ENCODE measurements around the gene TUBA3D. TPM values are rescaled to one million over a fixed set of nuclear protein-coding genes. Genes with fewer than 3 reads are reported as not detected.
"Not testable (repeated sequence)": the region's sequence is repeated elsewhere in the genome, so short reads cannot be mapped to it uniquely, and the experiment has no call there.

Gene TUBA3D
- polyA plus RNA-seq, 2 of the 4 experiments (the other 2 are of a cell fraction) = not detected

DNA sequence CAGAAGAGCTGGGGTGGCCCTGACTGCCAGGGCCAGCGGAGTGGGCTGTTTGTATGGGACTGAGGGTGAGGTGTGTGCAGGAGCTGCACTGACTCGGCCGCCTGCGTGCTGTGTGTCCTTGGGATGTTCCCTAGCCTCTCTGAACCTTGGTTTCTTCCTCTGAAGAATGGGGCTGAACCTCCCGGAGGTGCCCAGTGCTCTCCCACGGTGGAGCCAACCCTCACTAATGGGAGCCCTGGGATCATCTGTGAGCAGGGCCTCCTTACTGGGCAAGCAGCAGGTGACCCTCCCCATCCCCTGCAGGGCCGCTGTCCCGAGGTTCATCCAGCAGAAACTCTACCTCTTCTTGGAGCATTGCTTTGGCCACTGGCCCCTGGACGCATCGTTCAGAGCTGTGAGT is 40.1 kb downstream of the TUBA3D start:
- ChIA-PET POLR2A (no interaction called here), CTCF (no interaction called here)
- no peak overlapping the region for H3K4me2 ChIP-seq
- WGBS (ENCODE audit: missing lambda C conversion rate) = 87% methylated on average over 8 of the region's 10 CpGs
- H3K9me3 ChIP-seq = no peaks in the 10 kb centered on the region
- no peaks in the 10 kb centered on the region for H3K4me1 ChIP-seq
- ATAC-seq (no peak; a peak in 1 of 6 replicates), DNase-seq (ENCODE audit: low read depth in 1 of 2, low spot score in 1 of 2) (no peak), FAIRE-seq (no peak)
- no peak overlapping the region for H3K4me3 ChIP-seq
- H3K27ac ChIP-seq = no peak overlapping the region
- TF ChIP-seq KDM5A (IDR thresholded peaks at IDR 0.05) (no peak), MAFK (IDR thresholded peaks at IDR 0.05; ENCODE audit: partially characterized antibody) (no peak), ZSCAN20 (CRISPR knock-in tag; IDR thresholded peaks at IDR 0.05) (no peak), POLR2A (IDR thresholded peaks at IDR 0.05; ENCODE audit: low read length) (no peak), E2F6 (IDR thresholded peaks at IDR 0.05; ENCODE audit: borderline replicate concordance, low read depth) (no peak)
- TF ChIP-seq, protein P1, sequence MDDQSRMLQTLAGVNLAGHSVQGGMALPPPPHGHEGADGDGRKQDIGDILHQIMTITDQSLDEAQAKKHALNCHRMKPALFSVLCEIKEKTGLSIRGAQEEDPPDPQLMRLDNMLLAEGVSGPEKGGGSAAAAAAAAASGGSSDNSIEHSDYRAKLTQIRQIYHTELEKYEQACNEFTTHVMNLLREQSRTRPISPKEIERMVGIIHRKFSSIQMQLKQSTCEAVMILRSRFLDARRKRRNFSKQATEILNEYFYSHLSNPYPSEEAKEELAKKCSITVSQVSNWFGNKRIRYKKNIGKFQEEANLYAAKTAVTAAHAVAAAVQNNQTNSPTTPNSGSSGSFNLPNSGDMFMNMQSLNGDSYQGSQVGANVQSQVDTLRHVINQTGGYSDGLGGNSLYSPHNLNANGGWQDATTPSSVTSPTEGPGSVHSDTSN (IDR thresholded peaks at IDR 0.05) = no peak

GRCh38 chr2:131516621-131517020 is 40.7 kb downstream of the TUBA3D start:
- CTCF ChIA-PET, H3K4me1 ChIP-seq, H3K4me3 ChIP-seq, POLR2A ChIA-PET, H3K9me3 ChIP-seq, FAIRE-seq, H3K27ac ChIP-seq, H3K4me2 ChIP-seq: not testable (repeated sequence)
- TF ChIP-seq RAD21 (conservative IDR thresholded peaks at IDR 0.05 in 1 of 2, IDR thresholded peaks at IDR 0.05 in 1 of 2) (0 out of 5 replicates have a peak, but pooled peaks of 1 of the 2 experiments have one; percentile 8), CTCF (IDR thresholded peaks at IDR 0.05) (peak; percentile 21; the same call in 1 of the 3 replicates)
- 75% methylated on average over 10 of the region's 11 CpGs for WGBS (ENCODE audit: missing lambda C conversion rate)
- peak in 1 of 2 experiments; percentile 29 for DNase-seq (ENCODE audit: low read depth in 1 of 2, low spot score in 1 of 2)
- ATAC-seq = peak; percentile 44 to 72; a peak in 4 of 6 replicates

DNA sequence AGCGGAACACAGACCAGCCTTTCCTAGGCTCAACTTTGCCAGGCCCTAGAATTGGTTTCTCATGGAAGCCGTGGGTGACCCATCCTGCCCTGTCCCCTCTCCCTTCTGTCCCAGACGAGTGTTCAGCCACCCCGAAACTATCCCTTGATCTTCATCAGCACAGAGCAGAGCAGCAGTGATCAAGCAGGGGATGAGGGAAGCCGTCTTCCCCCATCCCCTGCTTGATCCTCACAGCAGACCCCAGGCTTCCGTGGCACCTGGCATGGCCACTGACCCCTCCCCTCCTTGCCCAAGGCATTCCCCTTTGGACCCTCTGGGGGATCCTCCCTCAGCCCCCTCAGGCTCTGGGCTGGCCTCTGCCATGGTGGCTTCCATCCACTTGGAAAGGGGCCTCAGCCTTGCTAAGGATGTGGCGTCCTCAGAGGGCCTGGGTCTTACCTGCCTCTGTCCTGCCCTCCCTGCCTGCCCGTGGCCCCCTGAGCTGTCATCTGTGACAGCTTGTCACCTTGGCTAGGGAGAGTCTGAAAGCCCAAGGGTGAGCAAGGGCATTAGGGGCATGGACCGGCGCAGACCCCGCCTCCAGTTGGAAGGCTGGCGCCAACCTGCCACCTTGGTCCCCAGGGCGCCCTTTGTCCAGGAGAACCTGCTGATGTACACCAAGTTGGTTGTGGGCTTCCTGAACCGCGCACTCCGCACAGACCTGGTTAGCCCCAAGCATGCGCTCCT is 41.4 kb downstream of the TUBA3D start:
- no peak overlapping the region for H3K27ac ChIP-seq
- ChIA-PET CTCF (no interaction called here), POLR2A (no interaction called here)
- H3K4me1 ChIP-seq = no peaks in the 10 kb centered on the region
- 95% methylated on average over 14 of the region's 17 CpGs for WGBS (ENCODE audit: missing lambda C conversion rate)
- H3K4me2 ChIP-seq = no peak overlapping the region
- TF ChIP-seq RNF2 (IDR thresholded peaks at IDR 0.05; ENCODE audit: borderline replicate concordance, low read depth) = no peak
- TF ChIP-seq NR3C1 (IDR thresholded peaks at IDR 0.05) = no peak
- no peak for TF ChIP-seq FOSL2 (IDR thresholded peaks at IDR 0.05)
- TF ChIP-seq FOSL2 (CRISPR knock-in tag; IDR thresholded peaks at IDR 0.05) = no peak
- no peak for TF ChIP-seq CHD2 (IDR thresholded peaks at IDR 0.05; ENCODE audit: low read length, partially characterized antibody)
- TF ChIP-seq, protein P1 (IDR thresholded peaks at IDR 0.05) = no peak
- TF ChIP-seq, protein P2, sequence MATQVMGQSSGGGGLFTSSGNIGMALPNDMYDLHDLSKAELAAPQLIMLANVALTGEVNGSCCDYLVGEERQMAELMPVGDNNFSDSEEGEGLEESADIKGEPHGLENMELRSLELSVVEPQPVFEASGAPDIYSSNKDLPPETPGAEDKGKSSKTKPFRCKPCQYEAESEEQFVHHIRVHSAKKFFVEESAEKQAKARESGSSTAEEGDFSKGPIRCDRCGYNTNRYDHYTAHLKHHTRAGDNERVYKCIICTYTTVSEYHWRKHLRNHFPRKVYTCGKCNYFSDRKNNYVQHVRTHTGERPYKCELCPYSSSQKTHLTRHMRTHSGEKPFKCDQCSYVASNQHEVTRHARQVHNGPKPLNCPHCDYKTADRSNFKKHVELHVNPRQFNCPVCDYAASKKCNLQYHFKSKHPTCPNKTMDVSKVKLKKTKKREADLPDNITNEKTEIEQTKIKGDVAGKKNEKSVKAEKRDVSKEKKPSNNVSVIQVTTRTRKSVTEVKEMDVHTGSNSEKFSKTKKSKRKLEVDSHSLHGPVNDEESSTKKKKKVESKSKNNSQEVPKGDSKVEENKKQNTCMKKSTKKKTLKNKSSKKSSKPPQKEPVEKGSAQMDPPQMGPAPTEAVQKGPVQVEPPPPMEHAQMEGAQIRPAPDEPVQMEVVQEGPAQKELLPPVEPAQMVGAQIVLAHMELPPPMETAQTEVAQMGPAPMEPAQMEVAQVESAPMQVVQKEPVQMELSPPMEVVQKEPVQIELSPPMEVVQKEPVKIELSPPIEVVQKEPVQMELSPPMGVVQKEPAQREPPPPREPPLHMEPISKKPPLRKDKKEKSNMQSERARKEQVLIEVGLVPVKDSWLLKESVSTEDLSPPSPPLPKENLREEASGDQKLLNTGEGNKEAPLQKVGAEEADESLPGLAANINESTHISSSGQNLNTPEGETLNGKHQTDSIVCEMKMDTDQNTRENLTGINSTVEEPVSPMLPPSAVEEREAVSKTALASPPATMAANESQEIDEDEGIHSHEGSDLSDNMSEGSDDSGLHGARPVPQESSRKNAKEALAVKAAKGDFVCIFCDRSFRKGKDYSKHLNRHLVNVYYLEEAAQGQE (IDR thresholded peaks at IDR 0.05) = no peak
- no peak for TF ChIP-seq CBX2 (IDR thresholded peaks at IDR 0.05; ENCODE audit: borderline replicate concordance, low read depth)
- TF ChIP-seq RFX5 (IDR thresholded peaks at IDR 0.05) = no peak
- DNase-seq (ENCODE audit: low read depth in 1 of 2, low spot score in 1 of 2) (no peak), FAIRE-seq (no peak), ATAC-seq (no peak)
- H3K9me3 ChIP-seq = no peaks in the 10 kb centered on the region
- no peak overlapping the region for H3K4me3 ChIP-seq

DNA sequence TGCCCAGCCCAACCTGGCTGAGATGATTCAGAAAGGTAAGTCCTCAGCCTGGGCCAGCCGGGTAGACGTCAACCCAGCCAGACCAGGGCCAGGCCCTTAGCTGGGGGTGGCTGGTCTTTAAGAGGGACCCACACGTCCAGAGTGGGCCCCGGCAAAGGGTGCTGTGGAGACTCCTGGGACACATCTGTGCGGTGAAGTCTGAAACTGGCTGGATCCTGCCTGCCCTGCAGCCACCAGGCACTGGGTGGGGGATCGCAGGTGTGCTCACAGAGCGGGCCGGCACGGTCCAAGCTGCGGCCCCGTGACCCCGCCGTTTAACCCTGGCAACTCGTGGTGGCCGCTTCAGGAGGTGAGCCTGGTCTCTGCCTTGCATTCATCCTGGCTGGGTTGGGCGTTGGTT is 41.9 kb downstream of the TUBA3D start:
- H3K9me3 ChIP-seq; ATAC-seq; CTCF ChIA-PET; H3K4me2 ChIP-seq; H3K4me1 ChIP-seq; POLR2A ChIA-PET; H3K4me3 ChIP-seq; FAIRE-seq; H3K27ac ChIP-seq; DNase-seq (ENCODE audit: low read depth in 1 of 2, low spot score in 1 of 2): not testable (repeated sequence)
- 92% methylated on average over 5 of the region's 16 CpGs for WGBS (ENCODE audit: missing lambda C conversion rate)

DNA sequence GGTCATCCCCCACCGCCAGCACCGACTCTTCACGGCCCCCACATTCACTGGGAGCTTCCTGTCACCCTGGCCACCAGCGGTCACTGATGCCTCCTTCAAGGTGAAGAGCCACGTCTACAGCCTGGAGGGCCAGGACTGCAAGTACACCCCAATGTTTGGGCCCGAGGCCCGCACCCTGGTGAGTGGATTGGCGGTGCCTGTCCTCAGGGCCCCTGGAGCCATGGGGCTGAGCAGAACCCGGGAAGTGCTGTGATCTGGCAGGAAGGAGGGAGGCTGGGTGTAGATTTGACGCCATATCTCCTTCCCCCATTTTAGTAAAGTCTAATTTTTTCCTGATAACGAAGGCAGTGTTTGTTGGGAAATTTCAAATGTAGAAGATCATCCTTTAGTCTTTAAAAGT is 42.6 kb downstream of the TUBA3D start:
- FAIRE-seq; H3K4me3 ChIP-seq; H3K27ac ChIP-seq; DNase-seq (ENCODE audit: low read depth in 1 of 2, low spot score in 1 of 2); H3K4me2 ChIP-seq; POLR2A ChIA-PET; H3K9me3 ChIP-seq; CTCF ChIA-PET; ATAC-seq; H3K4me1 ChIP-seq: not testable (repeated sequence)
- WGBS (ENCODE audit: missing lambda C conversion rate) = 93% methylated on average over 7 of the region's 11 CpGs

All from A549 (cell line).